H9 (cell line): ENCODE measurements around the gene CDK5R1. TPM values are rescaled to one million over a fixed set of nuclear protein-coding genes. Genes with fewer than 3 reads are reported as not detected.
A peak's percentile ranks its signal among the peaks of the same experiment; 100 is the strongest.

Experiments
- DNase-seq: peaks from one replicate; pipeline ENCODE4 v3.0.0-alpha.2; 2017
- H2AFZ ChIP-seq: one replicate; pipeline ENCODE4 v1.6.1; 2013; ENCODE audit warnings: mild to moderate bottlenecking, low read length, control low read depth, moderate library complexity
- H2AK5ac ChIP-seq: 2 replicates; pipeline ENCODE4 v1.6.1; 2013; ENCODE audit warnings: low read length, control low read depth, mixed read lengths; ENCODE audit not compliant: insufficient read length
- H2BK120ac ChIP-seq: one replicate; pipeline ENCODE4 v1.6.1; 2013; ENCODE audit warnings: low read depth, mild to moderate bottlenecking, low read length, control low read depth, inconsistent platforms; ENCODE audit not compliant: poor library complexity, severe bottlenecking
- H2BK12ac ChIP-seq: 2 replicates; pipeline ENCODE4 v1.6.1; 2013; ENCODE audit warnings: low read length, control low read depth, mixed read lengths, low read depth; ENCODE audit not compliant: insufficient read length
- H2BK15ac ChIP-seq: 2 replicates; pipeline ENCODE4 v1.6.1; 2013; ENCODE audit warnings: low read depth, low read length, control low read depth
- H2BK20ac ChIP-seq: one replicate; pipeline ENCODE4 v1.6.1; 2013; ENCODE audit warnings: low read depth, mild to moderate bottlenecking, low read length, control low read depth, inconsistent platforms; ENCODE audit not compliant: poor library complexity, severe bottlenecking
- H2BK5ac ChIP-seq: 2 replicates; pipeline ENCODE4 v1.6.1; 2013; ENCODE audit warnings: low read length, control low read depth, mixed read lengths; ENCODE audit not compliant: insufficient read length
- H3K14ac ChIP-seq: 2 replicates; pipeline ENCODE4 v1.6.1; 2013; ENCODE audit warnings: low read length, control low read depth; ENCODE audit not compliant: insufficient read depth
- H3K18ac ChIP-seq: 2 replicates; pipeline ENCODE4 v1.6.1; 2013; ENCODE audit warnings: low read depth, mild to moderate bottlenecking, mixed read lengths, low read length, control low read depth; ENCODE audit not compliant: insufficient read length
- H3K23ac ChIP-seq: 2 replicates; pipeline ENCODE4 v1.6.1; 2013; ENCODE audit warnings: low read length, control low read depth, mixed read lengths, low read depth; ENCODE audit not compliant: insufficient read length
- H3K23me2 ChIP-seq: 2 replicates; pipeline ENCODE4 v1.6.1; 2013; ENCODE audit warnings: low read depth, mild to moderate bottlenecking, mixed read lengths, low read length, control low read depth; ENCODE audit not compliant: insufficient read length, poor library complexity, severe bottlenecking
- H3K27ac ChIP-seq: 2 replicates; pipeline ENCODE4 v1.5.1; 2013; ENCODE audit warnings: low read length, control low read depth, mixed read lengths, low read depth; ENCODE audit not compliant: insufficient read length
- H3K27me3 ChIP-seq: 2 replicates; pipeline ENCODE4 v1.6.1; 2013; ENCODE audit warnings: low read length, control low read depth, inconsistent platforms; ENCODE audit not compliant: insufficient read depth
- H3K4ac ChIP-seq: 2 replicates; pipeline ENCODE4 v1.6.1; 2013; ENCODE audit warnings: low read depth, mild to moderate bottlenecking, control low read depth, inconsistent platforms, low read length, moderate library complexity
- H3K4me1 ChIP-seq: 2 replicates; pipeline ENCODE4 v1.6.1; 2013; ENCODE audit warnings: low read length, control low read depth, inconsistent platforms; ENCODE audit not compliant: insufficient read depth
- H3K4me2 ChIP-seq: 2 replicates; pipeline ENCODE4 v1.6.1; 2013; ENCODE audit warnings: low read length, control low read depth, mixed read lengths; ENCODE audit not compliant: insufficient read length, insufficient read depth
- H3K56ac ChIP-seq: 2 replicates; pipeline ENCODE4 v1.6.1; 2013; ENCODE audit warnings: low read depth, mild to moderate bottlenecking, mixed read lengths, low read length, control low read depth; ENCODE audit not compliant: insufficient read length
- H3K79me1 ChIP-seq: 2 replicates; pipeline ENCODE4 v1.6.1; 2013; ENCODE audit warnings: low read depth, mild to moderate bottlenecking, moderate library complexity, low read length, control low read depth, inconsistent platforms; ENCODE audit not compliant: insufficient read depth, poor library complexity, severe bottlenecking
- H3K79me2 ChIP-seq: 2 replicates; pipeline ENCODE4 v1.6.1; 2013; ENCODE audit warnings: low read length, control low read depth, inconsistent platforms; ENCODE audit not compliant: insufficient read depth
- H3K9ac ChIP-seq: 2 replicates; pipeline ENCODE4 v1.6.1; 2013; ENCODE audit warnings: low read length, control low read depth, mixed read lengths; ENCODE audit not compliant: insufficient read length; ENCODE audit errors: extremely low read depth
- H3K9me3 ChIP-seq: one replicate; pipeline ENCODE4 v1.6.1; 2013; ENCODE audit warnings: low read depth, low read length, inconsistent platforms; ENCODE audit not compliant: control insufficient read depth
- H3T11ph ChIP-seq: one replicate; pipeline ENCODE4 v1.6.1; 2013; ENCODE audit warnings: mild to moderate bottlenecking, low read length, control low read depth, inconsistent platforms
- H4K20me1 ChIP-seq: one replicate; pipeline ENCODE4 v1.6.1; 2013; ENCODE audit not compliant: control insufficient read depth, insufficient read length, insufficient read depth
- H4K5ac ChIP-seq: 2 replicates; pipeline ENCODE4 v1.6.1; 2013; ENCODE audit warnings: low read depth, mild to moderate bottlenecking, mixed read lengths, low read length, control low read depth; ENCODE audit not compliant: insufficient read length
- H4K8ac ChIP-seq: replicated peaks from 2 replicates; pipeline ENCODE4 v1.6.1; 2013; ENCODE audit warnings: low read length, control low read depth, mixed read lengths, low read depth; ENCODE audit not compliant: insufficient read length
- H4K91ac ChIP-seq: 2 replicates; pipeline ENCODE4 v1.6.1; 2013; ENCODE audit warnings: low read depth, mild to moderate bottlenecking, moderate library complexity, mixed read lengths, low read length, control low read depth; ENCODE audit not compliant: insufficient read length
- H3K27ac Mint-ChIP-seq, 3 experiments: 2 replicates in 2 of 3; 3 replicates in 1 of 3; pipeline ENCODE4 v1.8.0; 2020 to 2021; ENCODE audit warnings: mixed read lengths in 3 of 3, mild to moderate bottlenecking in 1 of 3, moderate library complexity in 1 of 3
- H3K27me3 Mint-ChIP-seq: 2 replicates; pipeline ENCODE4 v1.8.0; 2021; ENCODE audit warnings: low read depth, mild to moderate bottlenecking, moderate library complexity, mixed read lengths
- H3K36me3 Mint-ChIP-seq, 3 experiments: 2 replicates in 2 of 3; 3 replicates in 1 of 3; pipeline ENCODE4 v1.8.0; 2020 to 2021; ENCODE audit warnings: low read depth in 3 of 3, mixed read lengths in 3 of 3; ENCODE audit not compliant: insufficient read depth in 1 of 3
- H3K4me1 Mint-ChIP-seq, 2 experiments: 2 replicates each; pipeline ENCODE4 v1.8.0; 2020; ENCODE audit warnings: mixed read lengths in 2 of 2
- H3K4me3 Mint-ChIP-seq, 2 experiments: 2 replicates in 1 of 2; 3 replicates in 1 of 2; pipeline ENCODE4 v1.8.0; 2020 to 2021; ENCODE audit warnings: mild to moderate bottlenecking in 2 of 2, mixed read lengths in 2 of 2, moderate library complexity in 1 of 2
- H3K9me3 Mint-ChIP-seq, 2 experiments: 2 replicates in 1 of 2; 3 replicates in 1 of 2; pipeline ENCODE4 v1.8.0; 2020; ENCODE audit warnings: mild to moderate bottlenecking in 2 of 2, mixed read lengths in 2 of 2, moderate library complexity in 1 of 2
- CTCF ChIP-seq: fragments of 200-600 bp; sonication (generic); conservative IDR thresholded peaks from 3 replicates; pipeline ENCODE4 v1.8.0; 2021; ENCODE audit warnings: antibody characterized with exemption, mild to moderate bottlenecking
- WGBS: extraction: QIAGEN DNeasy Blood & Tissue Kit; methylation state at CpG from one replicate; pipeline ENCODE4 v1.1.7; 2013; ENCODE audit warnings: missing lambda C conversion rate, low lambda C conversion rate, mixed read lengths; ENCODE audit not compliant: insufficient read length; ENCODE audit errors: extremely low coverage; 5-methylcytosine and 5-hydroxymethylcytosine counted together
- total RNA-seq: library from RNA; stranded (reverse); gene quantifications from 2 replicates; pipeline ENCODE4 v1.2.1, GENCODE V29; 2021

The CDK5R1 gene
- total RNA-seq, 1 experiment from 2014 or later, result 11.4 TPM

- Histone ChIP-seq H2BK120ac (no peak overlapping the region), H3K9me3 (no peaks in the 10 kb centered on the region), H2BK15ac (no peak overlapping the region), H4K5ac (no peak overlapping the region), H2AK5ac (no peak overlapping the region), H3K4ac (no peak overlapping the region), H3K23me2 (peaks cover 12% of the 10 kb centered on the region), H3K79me1 (peaks cover 3% of the 10 kb centered on the region), H2AFZ (no peak overlapping the region), H2BK12ac (no peak overlapping the region), H3K56ac (no peak overlapping the region), H3K18ac (no peak overlapping the region), H3K27me3 (no peaks in the 10 kb centered on the region), H4K8ac (no peak overlapping the region), H3T11ph (no peak overlapping the region), H3K4me2 (no peak overlapping the region), H4K91ac (no peak overlapping the region), H3K79me2 (no peaks in the 10 kb centered on the region), H3K23ac (no peak overlapping the region), H3K4me1 (peaks cover 10% of the 10 kb centered on the region; the same call in 1 of the 2 replicates), H2BK5ac (no peak overlapping the region), H4K20me1 (no peaks in the 10 kb centered on the region), H3K9ac (no peak overlapping the region), H3K14ac (no peak overlapping the region), H3K27ac (no peak overlapping the region), H2BK20ac (no peak overlapping the region)
- WGBS, result no CpG with 5 or more reads among the region's 7 CpGs
- H3K9me3 Mint-ChIP-seq, result no peaks in the 10 kb centered on the region; a peak in 1 of 5 replicates
- peak; percentile 92 for DNase-seq
- peak overlapping the region in 1 of 2 experiments; percentile 5; a peak in 1 of 5 replicates for H3K4me3 Mint-ChIP-seq
- peak; percentile 70 for TF ChIP-seq CTCF
- peaks cover 37 to 49% of the 10 kb centered on the region in 2 experiments for H3K4me1 Mint-ChIP-seq
- H3K36me3 Mint-ChIP-seq, result peaks cover 29 to 47% (median 46%) of the 10 kb centered on the region in 3 experiments
- peaks cover 1% of the 10 kb centered on the region for H3K27me3 Mint-ChIP-seq
- H3K27ac Mint-ChIP-seq, result peak overlapping the region; percentile 36 to 97 (median 92); a peak in 5 of 7 replicates
Measured at GRCh38 chr17:32483451-32484019, 3.3 kb upstream of the CDK5R1 start.
